Right atrium auricular region (tissue), 2 donors: ENCODE measurements around the gene SEC22A. TPM values are rescaled to one million over a fixed set of nuclear protein-coding genes. Genes with fewer than 3 reads are reported as not detected.

Experiments used
- DNase-seq: peaks from one replicate; pipeline ENCODE4 v3.0.0-alpha.2; 2019; ENCODE audit warnings: low spot score
- H3K27ac ChIP-seq, 2 donors: fragments of 200-600 bp; sonication (generic); 1 replicate in 1 of 2; 2 replicates in 1 of 2; pipeline ENCODE4 v1.5.1; 2016 to 2019
- H3K27me3 ChIP-seq, 2 donors: fragments of 200-600 bp; sonication (generic); one replicate each; pipeline versions ENCODE4 v1.5.1 to v1.6.0; 2017 to 2019
- H3K36me3 ChIP-seq: fragments of 200-600 bp; sonication (generic); one replicate; pipeline ENCODE4 v1.5.1; 2016
- H3K4me1 ChIP-seq, 2 donors: fragments of 200-600 bp; sonication (generic); one replicate each; pipeline versions ENCODE4 v1.5.1 to v1.6.0; 2017 to 2019
- H3K4me3 ChIP-seq, 2 donors: fragments of 200-600 bp; sonication (generic); 1 replicate in 1 of 2; 2 replicates in 1 of 2; pipeline ENCODE4 v1.5.1; 2017 to 2019; ENCODE audit warnings: mild to moderate bottlenecking in 1 of 2, moderate library complexity in 1 of 2
- H3K9me3 ChIP-seq, 2 donors: fragments of 200-600 bp; sonication (generic); one replicate each; pipeline ENCODE4 v1.5.1; 2019
- total RNA-seq, 2 donors: library from RNA; depleted of rRNA; stranded (reverse); fragments of >200 nt; gene quantifications; one replicate each; pipeline ENCODE4 v1.1.0, GENCODE V29; 2016
- TF ChIP-seq, protein P1 (sequence below), 2 donors: fragments of 200-600 bp; sonication (generic); IDR thresholded peaks; one replicate each; pipeline ENCODE4 v1.5.1; 2019; ENCODE audit warnings: antibody characterized with exemption in 2 of 2

The SEC22A gene
- total RNA-seq, 2 donors from 2014 or later, result 13.7 to 24.2 TPM

DNA sequence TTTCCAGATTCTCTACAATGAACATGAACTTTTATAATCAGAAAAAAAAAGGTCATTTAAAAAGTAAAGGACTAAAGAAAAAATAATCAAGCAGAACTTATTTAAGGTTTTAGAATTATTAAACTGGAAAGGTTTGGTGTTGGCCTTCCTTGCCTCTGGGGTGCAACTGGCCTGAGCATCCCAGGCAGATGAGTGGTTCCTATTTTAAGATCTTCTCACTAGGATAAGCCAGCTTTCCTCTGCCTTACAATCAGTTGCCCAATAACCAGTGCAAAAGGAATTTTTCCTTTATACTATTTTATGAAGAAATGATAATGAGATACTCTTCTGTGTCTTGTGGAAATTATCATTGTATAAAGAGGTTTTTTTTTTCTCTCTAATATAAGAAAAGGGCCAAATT, 56.6 kb downstream of the SEC22A start:
- H3K36me3 ChIP-seq, result no peaks in the 10 kb centered on the region
- no peaks in the 10 kb centered on the region for H3K27me3 ChIP-seq
- TF ChIP-seq, protein P1, sequence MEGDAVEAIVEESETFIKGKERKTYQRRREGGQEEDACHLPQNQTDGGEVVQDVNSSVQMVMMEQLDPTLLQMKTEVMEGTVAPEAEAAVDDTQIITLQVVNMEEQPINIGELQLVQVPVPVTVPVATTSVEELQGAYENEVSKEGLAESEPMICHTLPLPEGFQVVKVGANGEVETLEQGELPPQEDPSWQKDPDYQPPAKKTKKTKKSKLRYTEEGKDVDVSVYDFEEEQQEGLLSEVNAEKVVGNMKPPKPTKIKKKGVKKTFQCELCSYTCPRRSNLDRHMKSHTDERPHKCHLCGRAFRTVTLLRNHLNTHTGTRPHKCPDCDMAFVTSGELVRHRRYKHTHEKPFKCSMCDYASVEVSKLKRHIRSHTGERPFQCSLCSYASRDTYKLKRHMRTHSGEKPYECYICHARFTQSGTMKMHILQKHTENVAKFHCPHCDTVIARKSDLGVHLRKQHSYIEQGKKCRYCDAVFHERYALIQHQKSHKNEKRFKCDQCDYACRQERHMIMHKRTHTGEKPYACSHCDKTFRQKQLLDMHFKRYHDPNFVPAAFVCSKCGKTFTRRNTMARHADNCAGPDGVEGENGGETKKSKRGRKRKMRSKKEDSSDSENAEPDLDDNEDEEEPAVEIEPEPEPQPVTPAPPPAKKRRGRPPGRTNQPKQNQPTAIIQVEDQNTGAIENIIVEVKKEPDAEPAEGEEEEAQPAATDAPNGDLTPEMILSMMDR (IDR thresholded peaks at IDR 0.05), result no peak
- no peaks in the 10 kb centered on the region for H3K9me3 ChIP-seq
- no peak for DNase-seq
- no peak overlapping the region for H3K4me3 ChIP-seq
- H3K27ac ChIP-seq, result no peak overlapping the region
- H3K4me1 ChIP-seq, result no peaks in the 10 kb centered on the region

DNA sequence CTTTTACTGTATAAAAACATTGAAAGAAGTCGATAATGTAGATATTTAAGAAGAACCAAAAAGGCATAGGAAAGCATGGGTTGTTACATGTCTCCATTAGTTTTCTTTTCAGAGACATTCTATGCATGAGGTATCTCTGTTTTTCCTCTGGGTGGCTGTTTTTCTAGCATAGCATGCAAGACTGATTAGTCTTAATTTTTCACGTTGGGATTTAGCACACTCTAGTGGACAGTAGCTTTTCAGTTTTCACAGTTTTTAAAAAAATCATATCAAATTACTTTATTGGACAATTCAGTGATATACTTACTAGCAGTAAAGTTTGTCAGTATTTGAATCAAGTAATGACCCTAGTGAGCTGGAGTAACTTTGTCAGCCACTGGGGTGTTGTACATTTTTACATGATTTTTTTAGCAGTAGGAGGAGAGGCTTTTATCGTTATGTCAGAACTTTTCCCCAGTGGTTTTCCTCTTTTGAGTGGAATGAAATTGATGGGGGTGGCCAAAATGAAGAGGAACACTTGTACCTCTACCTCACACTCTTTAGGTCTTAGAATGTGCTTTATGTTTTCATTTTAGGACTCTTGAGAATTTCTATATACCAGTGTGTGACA, 57.2 kb downstream of the SEC22A start:
- DNase-seq, result no peak
- H3K4me1 ChIP-seq, result no peaks in the 10 kb centered on the region
- H3K36me3 ChIP-seq, result no peaks in the 10 kb centered on the region
- H3K27ac ChIP-seq, result no peak overlapping the region
- H3K27me3 ChIP-seq, result no peaks in the 10 kb centered on the region
- TF ChIP-seq, protein P1 (IDR thresholded peaks at IDR 0.05), result peak in 1 of 2 donors; percentile 71
- H3K4me3 ChIP-seq, result no peak overlapping the region
- H3K9me3 ChIP-seq, result no peaks in the 10 kb centered on the region

DNA sequence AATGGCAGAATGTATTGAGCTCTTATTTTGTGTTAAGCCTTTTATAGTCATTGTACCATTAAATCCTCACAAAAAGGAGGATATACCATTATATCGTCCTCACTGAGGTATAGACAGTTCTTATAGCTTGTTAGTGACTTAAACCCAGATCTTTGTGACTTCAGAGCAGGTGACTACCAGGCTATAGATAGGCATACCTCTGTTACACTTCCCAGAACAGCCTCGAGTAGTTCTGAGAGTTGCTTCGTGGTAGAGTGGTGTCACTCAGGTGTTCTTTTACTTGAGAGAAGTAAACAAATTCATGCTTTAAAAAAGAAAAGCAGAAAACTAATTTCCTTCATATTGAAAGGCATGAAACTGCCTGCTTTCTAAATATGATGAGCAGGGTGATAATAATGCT, 59.9 kb downstream of the SEC22A start:
- TF ChIP-seq, protein P1 (IDR thresholded peaks at IDR 0.05), result no peak
- no peak for DNase-seq
- Histone ChIP-seq H3K36me3 (no peaks in the 10 kb centered on the region), H3K27ac (no peak overlapping the region), H3K9me3 (no peaks in the 10 kb centered on the region), H3K4me3 (no peak overlapping the region), H3K4me1 (no peaks in the 10 kb centered on the region), H3K27me3 (no peaks in the 10 kb centered on the region)

DNA sequence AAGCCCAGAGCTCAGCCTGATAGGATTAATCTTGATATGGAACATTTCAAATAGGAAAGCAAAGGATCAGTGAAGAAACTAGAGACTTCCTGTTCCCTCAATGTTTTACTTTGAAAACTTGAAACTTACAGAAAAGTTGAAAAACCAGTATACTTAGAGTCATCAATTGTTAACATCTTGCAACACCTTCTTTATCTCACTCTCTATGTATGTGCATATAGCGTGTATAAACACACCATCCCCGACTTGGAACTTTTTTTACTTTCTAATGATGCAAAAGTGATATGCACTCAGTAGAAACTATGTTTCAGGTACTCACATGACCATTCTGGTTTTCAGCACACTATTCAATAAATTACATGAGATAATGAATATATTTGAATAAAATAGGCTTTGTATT, 60.5 kb downstream of the SEC22A start:
- Histone ChIP-seq H3K36me3 (no peaks in the 10 kb centered on the region), H3K27ac (no peak overlapping the region), H3K9me3 (no peaks in the 10 kb centered on the region), H3K4me3 (no peak overlapping the region), H3K27me3 (no peaks in the 10 kb centered on the region), H3K4me1 (no peaks in the 10 kb centered on the region)
- DNase-seq, result no peak
- TF ChIP-seq, protein P1 (IDR thresholded peaks at IDR 0.05), result no peak

- DNase-seq, result no peak
- H3K36me3 ChIP-seq, result no peaks in the 10 kb centered on the region
These were observed 61.1 kb downstream of the SEC22A start for GRCh38 chr3:123262868-123263267.

More at GRCh38 chr3:123262868-123263267, 61.1 kb downstream of the SEC22A start:
- no peaks in the 10 kb centered on the region for H3K4me1 ChIP-seq
- TF ChIP-seq, protein P1 (IDR thresholded peaks at IDR 0.05), result no peak
- no peak overlapping the region for H3K4me3 ChIP-seq
- H3K9me3 ChIP-seq, result no peaks in the 10 kb centered on the region
- no peaks in the 10 kb centered on the region for H3K27me3 ChIP-seq
- H3K27ac ChIP-seq, result no peak overlapping the region
